HEK293 (cell line): ENCODE data around the gene NPAS1.

Experiments used
- ATF2 ChIP-seq: fragments of 450-650 bp; formaldehyde crosslinking; IDR thresholded peaks from 2 replicates; pipeline ENCODE4 v1.5.1; 2016; ENCODE audit warnings: missing biosample characterization, missing genetic modification characterization, low read depth
- CTCF ChIP-seq: fragments of 450-650 bp; formaldehyde crosslinking; IDR thresholded peaks from 2 replicates; pipeline ENCODE4 v1.5.1; 2016; ENCODE audit warnings: missing biosample characterization, missing genetic modification characterization
- REST ChIP-seq: fragments of 450-650 bp; formaldehyde crosslinking; IDR thresholded peaks from 2 replicates; pipeline ENCODE4 v1.5.1; 2016; ENCODE audit warnings: missing biosample characterization, missing genetic modification characterization
- TCF7L2 ChIP-seq: IDR thresholded peaks from 2 replicates; pipeline ENCODE4 v1.6.1; 2011; ENCODE audit warnings: low read depth, mild to moderate bottlenecking, inconsistent platforms, low read length, moderate library complexity, borderline replicate concordance
- ZBTB7A ChIP-seq: fragments of 450-650 bp; formaldehyde crosslinking; IDR thresholded peaks from 2 replicates; pipeline ENCODE4 v1.5.1; 2016; ENCODE audit warnings: low read depth, missing biosample characterization, missing genetic modification characterization
- ZNF121 ChIP-seq: fragments of 450-650 bp; formaldehyde crosslinking; IDR thresholded peaks from 2 replicates; pipeline ENCODE4 v1.5.1; 2016; ENCODE audit warnings: missing biosample characterization, missing genetic modification characterization
- ZNF221 ChIP-seq: fragments of 450-650 bp; formaldehyde crosslinking; IDR thresholded peaks from 2 replicates; pipeline ENCODE4 v1.5.1; 2017; ENCODE audit warnings: missing biosample characterization, missing genetic modification characterization, borderline replicate concordance
- ZNF23 ChIP-seq: fragments of 450-650 bp; formaldehyde crosslinking; IDR thresholded peaks from 2 replicates; pipeline ENCODE4 v1.5.1; 2016; ENCODE audit warnings: missing biosample characterization, missing genetic modification characterization, borderline replicate concordance
- ZNF266 ChIP-seq: fragments of 450-650 bp; formaldehyde crosslinking; IDR thresholded peaks from 2 replicates; pipeline ENCODE4 v1.5.1; 2016; ENCODE audit warnings: missing biosample characterization, missing genetic modification characterization, low read depth
- ZNF416 ChIP-seq: fragments of 450-650 bp; formaldehyde crosslinking; IDR thresholded peaks from 2 replicates; pipeline ENCODE4 v1.5.1; 2016; ENCODE audit warnings: missing biosample characterization, missing genetic modification characterization
- ZNF549 ChIP-seq: fragments of 450-650 bp; IDR thresholded peaks from 2 replicates; pipeline ENCODE4 v1.5.1; 2018; ENCODE audit warnings: missing biosample characterization, missing genetic modification characterization, mild to moderate bottlenecking, inconsistent platforms, moderate library complexity
- ZNF664 ChIP-seq: fragments of 450-650 bp; formaldehyde crosslinking; IDR thresholded peaks from 2 replicates; pipeline ENCODE4 v1.5.1; 2016; ENCODE audit warnings: missing biosample characterization, missing genetic modification characterization
- ZNF76 ChIP-seq: fragments of 450-650 bp; formaldehyde crosslinking; IDR thresholded peaks from 2 replicates; pipeline ENCODE4; 2016; ENCODE audit warnings: low read depth, missing biosample characterization, missing genetic modification characterization, borderline replicate concordance
- ZNF792 ChIP-seq: fragments of 450-650 bp; formaldehyde crosslinking; IDR thresholded peaks from 2 replicates; pipeline ENCODE4 v1.5.1; 2016; ENCODE audit warnings: missing biosample characterization, missing genetic modification characterization

GRCh38 chr19:46999377-46999776 lies 20.3 kb upstream of the NPAS1 start:
- no peak for TF ChIP-seq ZNF416 (tag by site-specific recombination)
- TF ChIP-seq TCF7L2 = no peak
- TF ChIP-seq ZNF221 = no peak
- TF ChIP-seq ATF2 (tag by site-specific recombination) = no peak
- no peak for TF ChIP-seq ZNF121 (tag by site-specific recombination)
- no peak for TF ChIP-seq ZNF549 (tag by site-specific recombination)
- TF ChIP-seq ZNF76 (tag by site-specific recombination) = no peak
- TF ChIP-seq CTCF = no peak
- TF ChIP-seq ZNF792 = no peak
- TF ChIP-seq ZBTB7A = no peak
- no peak for TF ChIP-seq REST (tag by site-specific recombination)
- TF ChIP-seq ZNF23 (tag by site-specific recombination) = no peak
- no peak for TF ChIP-seq ZNF664 (tag by site-specific recombination)
- TF ChIP-seq ZNF266 (tag by site-specific recombination) = no peak
